K562 (cell line): Measurements from ENCODE around the gene AMN1. TPM values are rescaled to one million over a fixed set of nuclear protein-coding genes. Genes with fewer than 3 reads are reported as not detected.

Experiments used
- ATAC-seq: fragments of 200-7000 bp; cut with Tn5 transposase; 3 replicates; pipeline ENCODE4 v1.9.1; 2020; ENCODE audit warnings: moderate library complexity
- BruUV-seq: library from RNA; stranded (reverse); fragments of 400-500 nt; replicated peaks from 2 replicates; lab custom pipeline; 2021; lab: Mats Ljungman, UMichigan
- CTCF ChIA-PET: fragments of 300-600 bp; formaldehyde crosslinking; extraction: SDS; loops from one replicate; lab custom pipeline; 2021; ENCODE audit warnings: low intra/inter-chr PET ratio; lab: Yijun Ruan, JAX
- POLR2A ChIA-PET: fragments of 300-600, 350-650 bp; sonication (Branson Sonifier 250); formaldehyde crosslinking; extraction: SDS; loops from one replicate; lab custom pipeline; 2021; ENCODE audit warnings: antibody characterized with exemption, inconsistent platforms; lab: Yijun Ruan, JAX
- DNase-seq, 4 experiments: peaks; one replicate each; pipeline versions ENCODE4 v3.0.0 to v3.0.0-alpha.2; 2011 to 2018; ENCODE audit warnings: low spot score in 3 of 4, mixed read lengths in 3 of 4; ENCODE audit errors: extremely low read depth in 1 of 4
- FAIRE-seq: peaks from 2 replicates; lab custom pipeline; 2011; peaks lifted over from hg19 to GRCh38; lab: Jason Lieb, UNC
- H2AFZ ChIP-seq: 2 replicates; pipeline ENCODE4 v1.6.0; 2011; ENCODE audit warnings: low read depth, low read length, control low read depth, inconsistent platforms
- H3K27ac ChIP-seq: fragments of 200-600 bp; 3 replicates; pipeline ENCODE4 v1.8.0; 2011; ENCODE audit warnings: low read depth, mild to moderate bottlenecking, control low read depth, inconsistent platforms, low read length, moderate library complexity, mixed read lengths; ENCODE audit errors: extremely low read depth
- H3K27me3 ChIP-seq, 2 experiments: fragments of 300-600 bp in 1 of 2; 2 replicates in 1 of 2; 3 replicates in 1 of 2; pipeline versions ENCODE4 v1.6.0 to v1.8.0; 2011; ENCODE audit warnings: inconsistent platforms in 2 of 2, low read length in 2 of 2, mild to moderate bottlenecking in 1 of 2, mixed read lengths in 1 of 2, moderate library complexity in 1 of 2; ENCODE audit not compliant: control insufficient read depth in 2 of 2, insufficient read depth in 2 of 2
- H3K36me3 ChIP-seq: fragments of 300-600 bp; 3 replicates; pipeline ENCODE4 v1.8.0; 2011; ENCODE audit warnings: mild to moderate bottlenecking, low read length, inconsistent platforms; ENCODE audit not compliant: control insufficient read depth, insufficient read depth
- H3K4me1 ChIP-seq, 2 experiments: fragments of 200-600 bp in 1 of 2; replicated peaks in 1 of 2; 2 replicates in 1 of 2; 3 replicates in 1 of 2; pipeline versions ENCODE4 v1.5.1 to v1.8.0; 2011; ENCODE audit warnings: inconsistent platforms in 2 of 2, low read length in 2 of 2, mild to moderate bottlenecking in 1 of 2, mixed read lengths in 1 of 2, moderate library complexity in 1 of 2; ENCODE audit not compliant: control insufficient read depth in 2 of 2, insufficient read depth in 2 of 2
- H3K4me2 ChIP-seq: 2 replicates; pipeline ENCODE4 v1.6.1; 2011; ENCODE audit warnings: low read length, control low read depth, inconsistent platforms, mixed read lengths; ENCODE audit not compliant: insufficient read depth
- H3K4me3 ChIP-seq: fragments of 200-600 bp; sonication (generic), shearing (Covaris generic); 2 replicates; pipeline ENCODE4 v1.5.1; 2016; ENCODE audit warnings: control low read depth, inconsistent platforms
- H3K79me2 ChIP-seq: fragments of 200-600 bp; 3 replicates; pipeline ENCODE4 v1.8.0; 2011; ENCODE audit warnings: low read length, inconsistent platforms; ENCODE audit not compliant: control insufficient read depth, insufficient read depth
- H3K9ac ChIP-seq, 2 experiments: 2 replicates each; pipeline versions ENCODE4 v1.6.0 to v1.6.1; 2011; ENCODE audit warnings: low read depth in 2 of 2, low read length in 2 of 2, control low read depth in 1 of 2, inconsistent platforms in 1 of 2, mild to moderate bottlenecking in 1 of 2, mixed read lengths in 1 of 2; ENCODE audit not compliant: insufficient read depth in 1 of 2
- H3K9me1 ChIP-seq: one replicate; pipeline ENCODE4 v1.6.0; 2011; ENCODE audit warnings: inconsistent platforms, mild to moderate bottlenecking, low read length, moderate library complexity; ENCODE audit not compliant: control insufficient read depth, insufficient read depth
- H3K9me3 ChIP-seq: replicated peaks from 2 replicates; pipeline ENCODE4 v1.5.1; 2011; ENCODE audit warnings: low read depth, low read length, inconsistent platforms; ENCODE audit not compliant: control insufficient read depth, insufficient read depth
- H4K20me1 ChIP-seq: replicated peaks from 2 replicates; pipeline ENCODE4 v1.6.1; 2011; ENCODE audit warnings: low read length, inconsistent platforms, mixed read lengths; ENCODE audit not compliant: control insufficient read depth, insufficient read depth
- CHAMP1 ChIP-seq: fragments of 450-650 bp; IDR thresholded peaks from 2 replicates; pipeline ENCODE4 v1.6.1; 2016; ENCODE audit warnings: mild to moderate bottlenecking
- ELK3 ChIP-seq: fragments of 450-650 bp; formaldehyde crosslinking; IDR thresholded peaks from 2 replicates; pipeline ENCODE4 v1.4.0; 2020; ENCODE audit warnings: mild to moderate bottlenecking
- GTF2F1 ChIP-seq: IDR thresholded peaks from 2 replicates; pipeline ENCODE4 v1.6.1; 2011; ENCODE audit warnings: low read depth, low read length, improper control_type of control experiment
- HES1 ChIP-seq: fragments of 450-650 bp; IDR thresholded peaks from 2 replicates; pipeline ENCODE4 v1.6.1; 2016; ENCODE audit warnings: low read depth, mild to moderate bottlenecking, moderate library complexity
- HNRNPLL ChIP-seq: fragments of 200-400 bp; formaldehyde crosslinking; IDR thresholded peaks from 2 replicates; pipeline ENCODE4 v1.6.1; 2017; ENCODE audit warnings: low read length, low read depth, mild to moderate bottlenecking; ENCODE audit not compliant: poor library complexity, severe bottlenecking
- MECOM ChIP-seq: fragments of 250-450 bp; sonication (Bioruptor Pico); IDR thresholded peaks from 2 replicates; pipeline ENCODE4 v1.8.0; 2022; ENCODE audit warnings: inconsistent platforms
- TAF1 ChIP-seq: IDR thresholded peaks from 2 replicates; pipeline ENCODE4 v1.6.1; 2011; ENCODE audit warnings: mild to moderate bottlenecking, low read length, moderate library complexity; ENCODE audit not compliant: insufficient read depth, control insufficient read depth, severe bottlenecking; ENCODE audit errors: extremely low read depth
- ZKSCAN8 ChIP-seq: fragments of 200-800 bp; sonication (Bioruptor generic); IDR thresholded peaks from 2 replicates; pipeline ENCODE4 v1.6.1; 2016; ENCODE audit warnings: missing genetic modification characterization, missing compliant biosample characterization
- ZNF3 ChIP-seq: fragments of 250-450 bp; sonication (Bioruptor Pico); IDR thresholded peaks from 2 replicates; pipeline ENCODE4 v1.5.0; 2021; ENCODE audit warnings: mild to moderate bottlenecking, moderate library complexity
- ZNF583 ChIP-seq: fragments of 250-450 bp; sonication (Bioruptor Pico); IDR thresholded peaks from 2 replicates; pipeline ENCODE4 v1.4.0; 2020
- WGBS: fragments of 100-300 bp; shearing (Covaris generic); methylation state at CpG from one replicate; pipeline ENCODE4 v1.1.6; 2016; ENCODE audit warnings: low coverage, mixed read lengths; ENCODE audit not compliant: insufficient coverage; ENCODE audit errors: missing lambda C conversion rate; 5-methylcytosine and 5-hydroxymethylcytosine counted together
- in situ Hi-C: fragments of 300-500 bp; cut with MboI; formaldehyde crosslinking; loops from 4 replicates; pipeline ENCODE4 v1.15.0; 2018; ENCODE audit warnings: inconsistent platforms, mixed read lengths
- intact Hi-C: fragments of 100-400 bp; cut with micrococcal nuclease; formaldehyde crosslinking; loops from 2 replicates; pipeline ENCODE4 v1.14.2; 2022
- polyA plus RNA-seq, 8 experiments: library from polyadenylated mRNA; depleted of rRNA in 4 of 8; stranded (reverse) in 5 of 8; unstranded in 3 of 8; fragments of >200 nt; fragmentation: Nextera tagmentation in 2 of 8; fragmentation: Illumina TruSeq in 1 of 8; extraction: Ambion mirVana in 2 of 8; extraction: Trizol in 1 of 8; gene quantifications; 2 replicates each; pipeline versions ENCODE4 v1.2.1 to v1.2.3, GENCODE V29; 2011 to 2014; ENCODE audit warnings: inconsistent platforms in 1 of 8, missing spikeins in 1 of 8
- total RNA-seq, 7 experiments: library from RNA; depleted of rRNA in 6 of 7; stranded (reverse); fragments of >200 nt in 6 of 7; fragmentation: Illumina TruSeq in 2 of 7; extraction: Trizol in 2 of 7; gene quantifications; 2 replicates each; pipeline versions ENCODE4 v1.2.1 to v1.2.3, GENCODE V29; 2011 to 2021; ENCODE audit warnings: low replicate concordance in 1 of 7
- TF ChIP-seq, protein P1 (sequence below), 2 experiments: fragments of 450-650 bp; IDR thresholded peaks; 2 replicates each; pipeline ENCODE4 v1.6.1; 2016

Gene AMN1
- total and polyA plus RNA-seq, 9 of the 15 experiments (the other 6 are each of a cell fraction or from before 2014, with no cell fraction given): 5.2 to 27.6 (median 13.0) TPM

DNA sequence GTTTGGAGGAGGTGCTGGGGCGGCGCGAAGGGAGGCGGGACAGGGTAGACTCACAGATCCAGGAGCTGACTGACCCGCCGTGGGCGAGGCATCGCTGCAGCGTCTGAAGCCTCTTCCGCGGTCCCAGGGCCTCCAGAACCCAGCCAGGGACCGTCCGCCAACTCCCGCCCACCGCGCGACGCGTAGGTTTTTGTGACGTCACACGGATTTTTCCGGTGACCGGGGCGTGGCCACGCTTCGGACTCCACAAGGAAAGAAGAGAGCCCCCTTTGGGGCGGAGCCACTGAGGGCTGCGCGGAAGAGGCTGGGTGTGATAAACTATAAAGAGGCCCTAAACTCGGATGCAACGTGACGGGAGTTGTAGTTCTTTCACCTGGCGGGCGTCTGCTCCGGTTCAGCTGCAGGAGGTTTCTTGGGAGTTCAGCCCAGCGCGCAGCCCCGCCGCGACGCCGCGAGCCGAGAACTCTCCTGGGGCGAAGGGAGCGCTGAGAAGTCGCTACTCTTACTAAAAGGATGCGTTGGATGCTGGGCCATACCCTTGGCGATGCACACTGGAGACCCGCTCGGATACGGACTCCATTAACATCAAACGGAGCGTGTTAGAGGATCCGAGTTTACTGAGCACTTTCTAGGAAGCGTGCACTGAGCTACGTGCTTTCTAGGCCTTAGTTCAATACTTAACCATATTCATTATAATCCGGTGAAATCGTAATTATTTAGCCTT is at the start of gene AMN1 (continued):
- peak; percentile 83 for TF ChIP-seq TAF1
- TF ChIP-seq HNRNPLL: peak; percentile 61
- TF ChIP-seq, protein P1, sequence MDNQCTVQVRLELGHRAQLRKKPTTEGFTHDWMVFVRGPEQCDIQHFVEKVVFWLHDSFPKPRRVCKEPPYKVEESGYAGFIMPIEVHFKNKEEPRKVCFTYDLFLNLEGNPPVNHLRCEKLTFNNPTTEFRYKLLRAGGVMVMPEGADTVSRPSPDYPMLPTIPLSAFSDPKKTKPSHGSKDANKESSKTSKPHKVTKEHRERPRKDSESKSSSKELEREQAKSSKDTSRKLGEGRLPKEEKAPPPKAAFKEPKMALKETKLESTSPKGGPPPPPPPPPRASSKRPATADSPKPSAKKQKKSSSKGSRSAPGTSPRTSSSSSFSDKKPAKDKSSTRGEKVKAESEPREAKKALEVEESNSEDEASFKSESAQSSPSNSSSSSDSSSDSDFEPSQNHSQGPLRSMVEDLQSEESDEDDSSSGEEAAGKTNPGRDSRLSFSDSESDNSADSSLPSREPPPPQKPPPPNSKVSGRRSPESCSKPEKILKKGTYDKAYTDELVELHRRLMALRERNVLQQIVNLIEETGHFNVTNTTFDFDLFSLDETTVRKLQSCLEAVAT (IDR thresholded peaks at IDR 0.05): peak; percentile 56 to 79; a peak in 2 of 4 replicates

GRCh38 chr12:31773867-31774266 is 45.0 kb upstream of the AMN1 start:
- ATAC-seq (peak; percentile 74), FAIRE-seq (no peak), DNase-seq (no peak)
- no peak overlapping the region for H3K4me2 ChIP-seq
- H3K9me1 ChIP-seq: no peaks in the 10 kb centered on the region
- no peak for TF ChIP-seq MECOM
- no peak for TF ChIP-seq ZNF3
- TF ChIP-seq ZKSCAN8 (CRISPR knock-in tag): no peak
- no peak for TF ChIP-seq ELK3
- TF ChIP-seq CHAMP1: no peak
- TF ChIP-seq HES1: no peak
- no peak for TF ChIP-seq ZNF583 (CRISPR knock-in tag)
- TF ChIP-seq GTF2F1: no peak
- no peaks in the 10 kb centered on the region for H3K36me3 ChIP-seq
- CTCF ChIA-PET: no interaction called here
- intact Hi-C loops (no loop called here), in situ Hi-C loops (no loop called here)
- WGBS: 41% methylated on average over 2 of the region's 2 CpGs
- POLR2A ChIA-PET: interaction anchor here (1.3 kb wide), 1 partner anchor 12 kb away, joined by 3 read pairs; no protein-coding TSS in a partner anchor
- H3K4me1 ChIP-seq: no peaks in the 10 kb centered on the region; a peak in 1 of 5 replicates
- no peak overlapping the region for H2AFZ ChIP-seq
- no peaks in the 10 kb centered on the region for H4K20me1 ChIP-seq
- H3K4me3 ChIP-seq: no peak overlapping the region
- H3K27me3 ChIP-seq: no peaks in the 10 kb centered on the region
- no peak overlapping the region for H3K9ac ChIP-seq
- no peaks in the 10 kb centered on the region for H3K9me3 ChIP-seq
- BruUV-seq: no TSS peak
- H3K27ac ChIP-seq: no peak overlapping the region
- H3K79me2 ChIP-seq: no peaks in the 10 kb centered on the region
